ENCODE measurements around the gene FBXL15. TPM values are rescaled to one million over a fixed set of nuclear protein-coding genes. Genes with fewer than 3 reads are reported as not detected.
A peak's percentile ranks its signal among the peaks of the same experiment; 100 is the strongest.

The FBXL15 gene
- total RNA-seq, 2 donors from 2014 or later: 22.2 to 36.3 TPM

DNA sequence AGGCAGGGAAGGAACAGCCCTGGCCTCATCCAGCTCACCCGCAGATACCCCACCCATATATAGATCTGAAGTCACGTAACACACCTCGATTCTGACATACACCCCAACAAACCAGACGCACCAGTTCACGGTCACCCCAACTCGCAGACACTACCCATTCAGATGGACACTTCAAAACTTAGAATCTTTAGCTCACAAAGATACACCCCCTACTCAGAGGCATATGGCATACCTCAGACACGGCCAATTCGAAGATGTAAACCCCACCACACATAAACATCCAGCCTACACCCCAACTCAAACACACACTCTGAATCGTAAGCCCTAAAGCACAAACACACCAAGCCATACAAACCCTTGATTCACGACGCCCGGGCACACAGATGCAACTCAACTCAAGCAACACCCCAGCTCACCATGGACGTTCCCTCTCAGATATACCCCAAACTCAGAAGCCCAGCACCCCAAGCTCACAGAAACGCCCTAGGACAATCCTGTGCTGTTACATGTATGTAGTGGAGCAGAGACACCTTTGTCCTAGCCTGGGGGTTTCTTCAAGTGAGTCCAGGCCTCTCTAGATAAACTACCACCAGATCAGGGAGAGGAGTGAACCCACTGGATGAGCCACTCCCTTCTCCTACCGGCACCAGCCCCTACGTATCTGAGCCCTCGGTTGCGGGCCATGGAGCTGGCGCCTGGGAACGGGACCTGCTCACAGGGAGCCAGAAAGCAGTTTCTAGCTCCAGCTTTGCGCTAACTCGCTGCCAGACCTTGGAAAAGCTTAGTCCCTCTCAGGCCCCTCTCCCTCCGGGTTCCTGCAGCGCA is 10.8 kb upstream of the FBXL15 start:
- no peak overlapping the region for H3K27ac ChIP-seq
- no peaks in the 10 kb centered on the region for H3K9me3 ChIP-seq
- H3K4me3 ChIP-seq: peak overlapping the region; percentile 14 to 39
- TF ChIP-seq CTCF (IDR thresholded peaks at IDR 0.05) (no peak), POLR2A (IDR thresholded peaks at IDR 0.05) (no peak), POLR2AphosphoS5 (IDR thresholded peaks at IDR 0.05) (no peak)
- no peak for DNase-seq (ENCODE audit: low spot score)
- no peaks in the 10 kb centered on the region for H3K4me1 ChIP-seq (replicated peaks)
- intact Hi-C loops (cut with DNase I): no loop called here
- no peaks in the 10 kb centered on the region for H3K36me3 ChIP-seq
- H3K27me3 ChIP-seq (replicated peaks; ENCODE audit: insufficient read depth): peaks cover 9% of the 10 kb centered on the region
- WGBS: 27% methylated on average over 24 of the region's 24 CpGs

- intact Hi-C loops (cut with DNase I): no loop called here
- Histone ChIP-seq H3K27me3 (replicated peaks; ENCODE audit: insufficient read depth) (peaks cover 9% of the 10 kb centered on the region), H3K36me3 (no peaks in the 10 kb centered on the region), H3K4me3 (peak overlapping the region; percentile 14 to 39), H3K9me3 (no peaks in the 10 kb centered on the region), H3K4me1 (replicated peaks) (no peaks in the 10 kb centered on the region), H3K27ac (no peak overlapping the region)
- DNase-seq (ENCODE audit: low spot score): no peak
- TF ChIP-seq CTCF (IDR thresholded peaks at IDR 0.05) (no peak), POLR2A (IDR thresholded peaks at IDR 0.05) (no peak)
- 3% methylated on average over 43 of the region's 48 CpGs for WGBS
These were observed 10.1 kb upstream of the FBXL15 start for GRCh38 chr10:102410429-102411073.

- no peaks in the 10 kb centered on the region for H3K36me3 ChIP-seq
- DNase-seq (ENCODE audit: low spot score): no peak
- H3K4me3 ChIP-seq: no peak overlapping the region
- peaks cover 9% of the 10 kb centered on the region for H3K27me3 ChIP-seq (replicated peaks; ENCODE audit: insufficient read depth)
- H3K27ac ChIP-seq: no peak overlapping the region
- 79% methylated on average over 14 of the region's 14 CpGs for WGBS
- no peak for TF ChIP-seq POLR2AphosphoS5 (IDR thresholded peaks at IDR 0.05)
- no peak for TF ChIP-seq POLR2A (IDR thresholded peaks at IDR 0.05)
- TF ChIP-seq CTCF (IDR thresholded peaks at IDR 0.05): no peak
- no peaks in the 10 kb centered on the region for H3K4me1 ChIP-seq (replicated peaks)
- intact Hi-C loops (cut with DNase I): no loop called here
- no peaks in the 10 kb centered on the region for H3K9me3 ChIP-seq
These were observed 9.0 kb upstream of the FBXL15 start for GRCh38 chr10:102411341-102412255.

DNA sequence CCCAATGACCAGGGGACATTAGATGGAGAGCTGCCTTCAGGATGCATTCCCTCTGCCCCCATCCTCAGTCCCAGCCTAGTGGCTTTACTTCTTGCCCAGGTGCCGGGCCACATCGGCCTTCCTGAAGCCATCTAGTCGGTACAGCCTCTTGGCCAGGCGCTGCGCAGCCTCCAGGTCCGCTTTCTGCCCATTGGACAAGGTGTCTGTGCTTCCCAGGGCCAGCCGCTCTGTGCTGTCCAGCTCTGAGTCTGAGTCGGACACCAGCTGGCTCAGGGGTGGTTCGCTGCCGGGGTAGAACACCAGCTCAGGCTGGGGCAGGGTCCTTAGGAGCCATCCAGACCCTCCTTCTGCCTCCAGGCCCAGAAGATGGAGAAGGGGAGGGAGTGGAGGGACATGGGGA is 8.3 kb upstream of the FBXL15 start:
- Histone ChIP-seq H3K27ac (no peak overlapping the region), H3K9me3 (no peaks in the 10 kb centered on the region), H3K27me3 (replicated peaks; ENCODE audit: insufficient read depth) (peaks cover 9% of the 10 kb centered on the region), H3K4me1 (replicated peaks) (no peaks in the 10 kb centered on the region), H3K4me3 (no peak overlapping the region), H3K36me3 (no peaks in the 10 kb centered on the region)
- 87% methylated on average over 10 of the region's 10 CpGs for WGBS
- TF ChIP-seq POLR2AphosphoS5 (IDR thresholded peaks at IDR 0.05) (no peak), CTCF (IDR thresholded peaks at IDR 0.05) (no peak), POLR2A (IDR thresholded peaks at IDR 0.05) (no peak)
- intact Hi-C loops (cut with DNase I): no loop called here
- DNase-seq (ENCODE audit: low spot score): no peak
